ENCODE results near the gene FBXL14.
A peak's percentile ranks its signal among the peaks of the same experiment; 100 is the strongest.
"Not testable (repeated sequence)": the region's sequence is repeated elsewhere in the genome, so short reads cannot be mapped to it uniquely, and the experiment has no call there.

The FBXL14 gene

DNA sequence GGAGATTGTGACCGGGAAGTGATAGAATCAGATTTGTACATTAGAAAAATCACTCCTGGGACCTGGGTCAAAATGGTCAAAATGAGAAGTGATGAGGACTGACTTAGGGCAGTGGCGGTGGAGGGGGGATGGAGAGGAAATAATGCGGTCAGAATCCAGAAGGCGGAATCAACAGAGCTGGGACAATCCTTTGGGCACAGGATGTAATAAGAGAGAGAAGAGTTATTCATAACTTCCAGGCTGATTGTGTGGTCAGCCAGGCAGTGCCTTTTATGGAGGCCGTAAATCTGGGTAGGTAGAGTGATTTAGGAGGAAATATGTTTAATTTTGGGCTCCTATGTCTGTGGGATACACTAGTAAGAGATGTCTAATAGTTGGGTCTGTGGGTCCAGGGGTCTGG lies 21.6 kb downstream of the FBXL14 start:
- DNase-seq (ENCODE audit: low read depth in 2 of 2), result no peak

DNA sequence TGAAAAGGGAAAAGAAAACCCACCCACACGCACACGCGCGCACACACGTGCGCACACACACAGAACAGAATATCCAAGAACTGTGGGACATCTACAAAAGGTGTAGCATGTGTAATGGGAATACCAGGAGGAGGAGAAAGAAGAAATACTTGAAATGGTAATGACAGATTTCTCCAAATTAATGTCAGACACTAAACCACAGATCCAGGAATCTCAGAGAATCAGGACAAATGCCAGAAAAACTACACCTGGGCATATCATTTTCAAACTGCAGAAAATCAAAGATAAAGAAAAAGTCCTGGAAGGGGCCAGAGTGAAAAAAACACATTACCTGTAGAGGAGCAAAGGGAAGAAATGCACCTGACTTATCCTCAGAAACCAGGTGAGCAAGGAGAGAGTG lies 26.5 kb downstream of the FBXL14 start:
- DNase-seq (ENCODE audit: low read depth in 2 of 2), result no peak

DNA sequence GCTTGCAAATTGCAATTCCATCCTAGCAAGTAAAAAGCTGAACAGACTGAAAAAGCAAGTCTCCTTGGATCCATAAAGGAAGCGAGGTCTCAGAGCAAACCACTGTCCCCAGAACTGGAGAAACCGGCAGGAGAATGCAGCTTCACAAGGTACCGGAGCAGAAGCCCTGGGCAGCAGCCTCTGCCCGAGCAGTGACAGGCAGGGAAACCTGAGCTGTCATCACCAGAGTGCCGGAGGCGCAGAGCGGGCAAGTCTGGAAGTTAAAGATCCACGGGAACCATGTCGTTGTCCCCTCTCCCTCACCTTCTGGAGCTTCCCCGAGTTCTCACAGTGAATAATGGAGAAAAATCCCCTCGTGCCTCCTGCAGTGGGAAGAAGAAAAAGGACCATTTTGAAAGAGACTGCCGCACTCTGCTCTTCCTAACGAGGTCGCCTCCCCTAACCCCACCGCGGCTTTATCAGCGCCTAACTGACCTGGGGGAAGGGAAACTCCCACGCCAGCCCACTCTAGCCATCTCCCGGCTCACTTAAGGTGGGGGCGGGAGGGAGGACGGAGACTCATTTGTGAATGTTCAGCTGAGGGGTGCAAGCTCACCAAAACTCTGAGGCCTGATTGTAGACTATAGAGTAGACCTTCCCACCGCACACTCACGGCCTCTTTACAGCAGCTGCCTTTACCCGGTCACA lies 27.8 kb downstream of the FBXL14 start:
- no peak for DNase-seq (ENCODE audit: low read depth in 2 of 2)

DNA sequence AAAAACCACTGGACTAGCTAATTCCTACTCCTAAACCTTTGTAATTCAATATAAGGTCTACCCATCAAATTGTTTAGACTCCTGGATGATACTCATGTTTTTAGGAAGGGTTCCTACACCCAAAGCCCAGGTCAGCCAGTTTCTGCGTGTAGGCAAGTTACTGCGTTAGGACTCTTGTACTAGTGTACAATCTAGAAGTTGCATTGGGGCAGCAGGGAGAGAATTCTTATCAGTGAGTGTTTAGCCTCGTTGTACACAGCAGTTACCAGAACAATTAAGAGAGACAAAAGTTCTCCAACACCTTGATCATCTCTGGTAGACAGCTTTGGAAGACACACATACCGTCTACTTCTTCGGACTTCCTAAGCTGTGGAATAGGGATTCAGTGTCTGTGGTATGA lies 29.2 kb downstream of the FBXL14 start:
- DNase-seq (ENCODE audit: low read depth in 2 of 2), result no peak

DNA sequence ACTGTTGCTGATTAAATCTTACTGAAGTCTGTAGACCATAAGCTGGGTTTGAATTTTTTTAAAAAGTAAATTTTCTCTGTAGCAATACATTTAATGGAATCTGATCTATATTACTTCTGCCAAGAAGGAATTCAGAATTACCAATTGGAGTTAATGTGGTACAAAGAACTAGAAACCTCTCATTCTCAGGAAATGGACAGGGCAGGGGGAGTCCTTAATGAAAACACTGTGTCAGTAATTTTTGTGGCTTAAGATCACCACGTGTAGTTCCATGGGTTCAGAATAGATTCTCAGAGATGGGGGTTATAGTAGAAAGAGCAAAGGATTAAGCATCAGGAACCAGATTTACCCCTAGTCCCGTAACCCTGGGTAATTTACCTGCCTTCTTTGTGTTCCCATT lies 30.3 kb downstream of the FBXL14 start:
- DNase-seq (ENCODE audit: low read depth in 2 of 2), result no peak

DNA sequence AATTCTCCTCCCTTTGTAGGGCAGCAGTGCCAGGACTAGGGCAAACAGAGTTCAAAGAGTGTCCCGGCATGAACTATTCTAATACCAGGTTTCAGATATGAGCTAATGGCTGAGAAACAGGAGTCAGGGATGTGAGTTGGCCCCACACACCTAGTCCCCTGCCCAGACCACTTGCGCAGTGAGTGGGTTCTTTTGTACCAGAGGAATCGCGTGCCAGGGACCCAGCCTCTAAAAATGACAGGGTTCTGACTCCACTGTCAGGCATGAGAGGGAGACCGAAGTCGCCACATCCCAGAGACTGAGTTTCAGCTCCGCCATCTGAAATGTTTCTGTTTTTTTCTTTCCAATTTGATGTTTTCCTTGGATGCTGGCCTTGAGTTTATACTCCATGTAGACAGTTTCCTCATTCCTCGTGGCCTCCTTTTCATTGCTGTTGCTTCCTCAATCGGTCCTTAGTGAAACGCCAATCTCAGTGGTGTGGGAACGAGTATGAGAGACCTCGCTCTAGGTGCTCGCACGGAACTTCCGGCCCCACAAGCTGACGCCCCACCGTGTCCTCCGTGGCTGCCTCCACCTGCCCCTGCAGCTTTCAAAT lies 31.5 kb downstream of the FBXL14 start:
- no peak for DNase-seq (ENCODE audit: low read depth in 2 of 2)

DNA sequence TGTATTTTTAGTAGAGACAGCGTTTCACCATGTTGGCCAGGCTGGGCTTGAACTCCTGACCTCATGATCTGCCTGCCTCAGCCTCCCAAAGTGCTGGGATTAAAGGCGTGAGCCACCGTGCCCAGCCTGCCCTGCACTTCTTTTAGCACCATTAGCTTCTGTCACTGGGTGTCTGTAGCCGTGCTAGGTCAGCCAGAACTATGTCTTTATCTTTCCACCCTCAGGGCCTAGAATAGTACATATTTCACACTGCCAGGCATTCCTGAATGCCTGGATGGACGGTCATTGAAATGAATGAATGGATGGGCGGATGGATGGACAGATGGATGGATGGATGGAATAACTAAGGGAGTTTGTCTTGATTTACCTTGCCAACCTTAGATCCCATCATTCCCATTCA lies 33.7 kb downstream of the FBXL14 start:
- no peak for DNase-seq (ENCODE audit: low read depth in 2 of 2)

DNA sequence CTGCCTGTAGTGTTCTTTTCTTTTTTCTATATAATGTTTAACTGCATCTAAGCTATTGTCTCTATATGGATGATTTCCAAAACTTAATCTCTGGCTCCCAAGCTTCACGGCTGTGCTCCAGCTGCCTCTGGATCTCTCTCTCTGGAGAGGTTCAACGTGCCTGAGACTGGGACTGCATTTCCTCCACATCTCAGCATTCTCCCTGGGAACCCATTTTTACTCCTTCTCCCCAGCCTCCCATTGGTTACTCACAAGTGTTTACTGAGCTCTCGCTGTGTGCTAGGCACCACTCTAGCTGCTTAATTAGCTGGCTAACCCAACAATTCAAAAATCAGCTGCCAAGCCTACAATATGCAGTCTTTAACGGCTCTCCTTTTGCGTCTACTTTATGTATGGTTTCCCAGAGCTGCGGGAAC lies 34.7 kb downstream of the FBXL14 start:
- no peak for DNase-seq (ENCODE audit: low read depth in 2 of 2)

DNA sequence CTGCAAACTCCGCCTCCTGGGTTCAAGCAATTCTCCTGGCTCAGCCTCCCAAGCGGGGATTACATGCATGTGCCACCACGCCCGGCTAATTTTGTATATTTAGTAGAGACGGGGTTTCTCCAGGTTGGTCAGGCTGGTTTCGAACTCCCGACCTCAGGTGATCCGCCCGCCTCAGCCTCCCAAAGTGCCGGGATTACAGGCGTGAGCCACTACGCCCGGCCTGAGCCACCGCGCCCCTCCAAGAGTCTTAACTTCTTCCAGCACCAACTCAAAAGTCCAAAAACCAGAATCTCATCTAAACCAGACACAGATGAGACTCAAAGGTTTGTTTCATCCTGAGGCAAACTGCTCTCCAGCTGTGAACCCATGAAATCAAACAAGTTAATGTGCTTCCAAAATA lies 36.3 kb downstream of the FBXL14 start:
- not testable (repeated sequence) for DNase-seq (ENCODE audit: low read depth in 2 of 2)

DNA sequence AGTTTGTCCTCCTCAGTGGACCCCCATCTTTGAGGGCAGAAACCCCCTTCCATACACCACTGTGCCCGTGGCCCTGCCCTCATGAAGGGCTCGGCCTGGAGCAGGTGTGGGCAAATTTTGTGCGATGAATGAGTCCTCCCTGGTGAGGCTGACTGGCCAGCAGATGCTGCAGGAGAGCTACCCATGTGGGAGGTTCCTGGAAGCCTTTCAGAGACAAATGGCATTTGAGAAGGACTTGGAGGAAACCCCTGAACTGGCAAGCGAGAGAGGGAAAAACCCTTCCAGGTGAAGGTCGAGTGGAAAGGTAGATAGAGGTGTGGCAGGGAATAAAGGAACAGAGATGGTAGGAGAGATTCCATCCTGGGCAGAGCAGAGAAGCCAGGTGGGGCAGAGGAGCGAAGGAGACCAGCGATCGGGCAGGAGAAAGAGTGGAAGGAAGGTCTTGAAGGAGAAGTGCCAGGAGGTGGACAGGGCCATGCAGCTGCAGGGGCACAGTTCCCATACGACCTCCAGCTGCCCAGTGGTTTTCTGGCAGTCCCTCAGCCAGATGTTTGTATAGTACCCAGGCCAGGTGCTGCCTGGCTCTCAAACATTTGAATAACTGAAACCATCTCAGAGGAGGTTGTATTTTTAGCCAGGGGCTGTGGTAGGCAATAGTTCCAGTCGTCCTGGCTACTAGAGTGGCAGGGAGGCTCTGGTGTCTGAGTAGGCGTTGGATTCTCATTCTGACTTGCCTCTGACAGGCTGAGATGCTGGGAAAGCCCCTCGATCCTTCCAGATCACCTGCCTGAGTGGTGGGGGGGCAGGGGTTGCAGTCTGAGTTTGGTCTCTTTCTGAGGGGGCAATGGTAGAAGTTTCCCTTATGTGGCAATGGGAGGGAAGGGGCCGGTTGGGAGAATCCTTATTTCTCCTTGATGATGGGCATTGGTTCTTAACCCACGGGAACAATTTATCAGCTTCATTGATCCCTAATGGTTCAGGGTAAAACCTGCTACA lies 40.1 kb downstream of the FBXL14 start:
- no peak for DNase-seq (ENCODE audit: low read depth in 2 of 2)

DNA sequence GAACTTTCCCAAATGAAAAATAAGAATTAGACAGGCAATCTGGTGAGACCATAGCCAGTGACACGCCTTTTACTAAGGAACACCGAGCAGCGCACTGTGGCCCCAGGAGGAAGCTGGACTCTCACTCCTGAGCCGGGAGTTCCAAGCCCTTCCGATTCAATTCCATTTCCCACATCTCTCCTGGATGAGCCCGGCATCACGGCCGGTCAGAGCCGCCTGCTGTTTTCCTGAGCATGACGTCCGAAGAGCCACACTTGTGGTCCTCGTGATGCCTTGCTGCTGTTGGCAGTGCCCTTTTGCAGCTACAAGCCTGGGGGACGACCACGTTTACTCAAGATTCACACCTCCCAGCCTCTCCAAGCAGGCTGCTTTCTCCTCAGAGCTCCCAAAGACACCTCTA lies 40.8 kb downstream of the FBXL14 start:
- DNase-seq (ENCODE audit: low read depth in 2 of 2), result no peak

DNA sequence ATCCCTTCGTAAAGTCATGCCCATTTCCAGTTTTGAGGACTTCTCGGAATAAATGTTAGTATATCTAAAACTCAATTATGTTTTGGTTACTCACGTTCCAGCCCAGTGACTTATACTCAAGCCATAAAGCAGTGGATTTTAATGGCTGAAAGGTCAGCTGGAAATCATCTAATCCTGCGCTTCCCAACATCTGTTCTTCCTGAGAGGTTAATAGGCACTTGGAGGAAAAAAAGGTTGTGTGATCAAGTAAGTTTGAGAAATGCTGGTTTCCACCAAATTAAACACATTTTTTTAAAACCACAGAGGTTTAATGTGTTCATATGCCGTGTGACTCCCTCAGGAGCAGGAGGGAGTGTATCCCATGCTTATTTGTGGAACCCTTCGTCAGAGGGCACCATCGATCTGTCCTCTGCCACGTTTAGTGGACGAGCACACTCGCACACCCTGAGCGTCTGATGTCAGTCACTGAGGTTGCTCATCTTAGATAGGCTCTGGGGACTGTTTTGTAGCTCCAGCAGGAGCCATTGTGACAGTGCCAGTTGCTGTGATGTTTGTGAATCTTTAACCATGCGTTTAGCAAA lies 41.4 kb downstream of the FBXL14 start:
- peak; percentile 48 to 63 for DNase-seq (ENCODE audit: low read depth in 2 of 2)

DNA sequence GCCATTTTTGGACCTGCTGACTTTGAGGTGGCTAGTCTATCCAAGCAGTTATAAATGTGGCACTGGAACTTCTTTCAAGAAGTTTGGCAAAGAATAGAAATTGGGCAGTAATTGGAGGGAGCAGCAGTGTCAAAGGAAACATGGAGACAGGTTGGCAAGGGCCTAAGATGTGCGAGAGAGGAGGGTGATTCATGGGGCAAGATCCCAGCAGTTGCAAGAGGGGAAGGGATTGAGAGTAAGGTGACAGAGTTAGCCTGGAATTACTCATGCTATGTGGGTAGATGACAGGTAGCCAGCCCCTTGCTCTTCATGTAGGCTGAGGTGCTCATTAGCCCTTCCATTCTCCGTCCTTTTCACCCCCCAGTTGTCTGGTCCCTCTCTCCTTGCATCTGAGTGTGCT lies 42.2 kb downstream of the FBXL14 start:
- DNase-seq (ENCODE audit: low read depth in 2 of 2), result no peak

DNA sequence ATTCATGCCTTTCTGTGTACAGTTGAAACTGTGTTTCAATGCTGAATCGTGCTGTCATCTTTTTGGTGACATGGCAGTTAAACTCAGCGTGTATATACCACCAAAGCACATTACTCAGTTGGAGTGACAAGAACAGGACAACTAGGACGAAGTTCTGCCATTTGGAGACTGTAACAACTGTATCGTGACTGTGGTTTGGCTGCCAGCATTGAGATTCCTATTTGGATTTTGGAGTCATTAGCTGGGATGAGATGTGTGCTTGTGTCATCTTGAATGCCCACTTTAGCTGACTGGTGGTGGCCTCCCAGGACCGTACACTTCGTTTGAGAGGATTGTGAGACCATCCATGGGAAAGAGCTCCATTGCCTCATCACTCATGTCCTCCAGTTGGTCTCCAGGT lies 42.9 kb downstream of the FBXL14 start:
- no peak for DNase-seq (ENCODE audit: low read depth in 2 of 2)

DNA sequence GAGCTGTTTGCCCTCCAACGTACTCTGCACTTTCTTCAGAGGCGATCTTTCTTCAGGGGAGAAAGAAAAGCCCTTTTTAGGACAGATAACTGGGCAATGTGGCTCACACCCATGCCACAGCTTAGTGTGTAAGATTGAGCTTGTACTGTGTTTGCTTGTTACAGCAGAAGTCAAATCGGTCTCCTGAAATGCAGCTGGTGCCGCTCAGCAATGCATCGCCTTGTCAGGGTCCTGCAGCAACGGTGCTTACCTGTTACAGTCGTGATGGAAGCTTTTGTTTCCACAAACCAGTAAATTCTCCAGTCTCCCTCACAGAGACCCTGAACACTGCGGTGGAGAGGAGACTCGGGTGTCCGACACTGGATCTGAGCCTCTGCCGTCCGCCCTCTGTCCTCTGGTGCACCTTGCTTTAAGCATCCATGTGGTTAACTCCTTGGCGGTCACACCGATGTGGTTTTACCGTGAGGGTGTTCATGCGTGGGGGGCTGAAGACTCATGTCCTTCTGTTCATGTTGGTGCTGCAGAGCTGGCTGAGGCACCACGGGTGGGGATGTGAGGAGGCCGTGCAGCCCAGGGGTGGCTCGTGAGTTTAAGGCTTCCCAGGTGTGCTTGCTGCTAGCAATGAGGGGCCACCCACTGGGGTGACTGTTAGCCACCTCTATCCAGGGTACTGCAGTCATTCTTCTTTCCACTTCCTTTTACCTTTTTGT lies 47.3 kb downstream of the FBXL14 start:
- no peak for DNase-seq (ENCODE audit: low read depth in 2 of 2)

DNA sequence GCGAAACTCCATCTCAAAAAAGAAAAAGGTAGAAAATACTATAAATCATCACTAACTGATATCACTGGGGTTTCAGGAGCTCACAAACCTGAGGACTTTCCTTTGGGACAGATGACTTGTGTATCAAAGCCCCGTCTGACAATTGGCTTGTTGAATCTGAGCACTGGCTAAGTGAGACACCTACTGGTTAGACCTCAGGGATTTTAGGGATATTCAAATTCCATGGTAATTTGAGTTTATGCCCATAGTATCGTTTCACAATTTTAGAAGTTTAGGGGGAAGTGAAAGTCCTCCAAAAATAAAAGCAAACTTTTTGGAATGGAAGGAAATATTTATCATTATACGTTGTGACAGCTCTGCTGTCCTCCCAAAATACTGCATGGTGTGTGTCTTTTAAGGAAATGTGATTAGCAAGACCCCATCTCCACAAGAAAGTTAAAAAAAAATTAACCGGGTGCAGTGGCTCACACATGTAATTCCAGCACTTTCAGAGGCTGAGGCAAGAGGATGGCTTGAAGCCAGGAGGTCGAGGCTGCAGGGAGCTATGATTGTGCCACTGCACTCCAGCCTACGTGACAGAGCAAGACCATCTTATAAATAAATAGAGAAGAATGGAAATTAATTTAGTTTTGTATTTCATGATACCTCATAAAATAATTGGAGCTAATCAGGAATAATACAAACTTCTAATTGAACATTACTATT lies 49.2 kb downstream of the FBXL14 start:
- DNase-seq (ENCODE audit: low read depth in 2 of 2), result no peak

DNA sequence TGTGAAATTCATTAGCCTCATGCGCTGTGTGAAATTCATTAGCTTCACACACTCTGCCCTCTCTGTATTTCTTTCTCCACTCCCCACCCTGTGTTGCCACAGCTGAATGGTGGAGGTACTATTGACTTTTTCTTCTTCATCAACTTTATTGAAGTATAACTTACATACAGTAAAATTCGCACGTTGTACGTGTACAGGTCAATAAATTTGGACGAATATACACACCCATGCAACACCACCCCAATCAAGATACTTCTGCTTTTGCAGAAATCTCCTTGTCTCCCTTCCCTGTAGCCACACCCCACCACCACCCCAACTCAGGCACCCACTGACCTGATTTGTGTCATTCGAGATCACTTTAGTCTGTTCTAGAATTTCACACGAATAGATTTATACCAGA lies 51.8 kb downstream of the FBXL14 start:
- DNase-seq (ENCODE audit: low read depth in 2 of 2), result no peak

DNA sequence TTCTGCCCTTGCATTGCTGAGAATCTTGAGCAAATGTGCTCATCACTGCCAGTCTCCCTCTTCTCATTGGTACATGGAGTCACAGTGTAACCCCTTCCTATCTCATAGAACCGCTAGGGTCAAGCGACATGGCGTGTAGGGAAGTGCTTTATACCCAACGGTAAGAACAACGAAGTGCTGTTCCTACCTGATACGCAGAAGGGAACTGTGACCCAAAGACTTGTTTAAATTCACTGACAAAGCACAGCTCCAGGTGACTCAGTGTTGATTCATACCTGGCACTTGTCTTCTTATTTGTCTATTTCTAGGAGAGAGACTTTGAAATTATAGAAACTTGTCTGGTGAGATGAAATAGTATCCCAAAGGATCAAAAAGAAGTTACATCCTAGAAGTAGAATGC lies 53.7 kb downstream of the FBXL14 start:
- DNase-seq (ENCODE audit: low read depth in 2 of 2), result no peak

DNA sequence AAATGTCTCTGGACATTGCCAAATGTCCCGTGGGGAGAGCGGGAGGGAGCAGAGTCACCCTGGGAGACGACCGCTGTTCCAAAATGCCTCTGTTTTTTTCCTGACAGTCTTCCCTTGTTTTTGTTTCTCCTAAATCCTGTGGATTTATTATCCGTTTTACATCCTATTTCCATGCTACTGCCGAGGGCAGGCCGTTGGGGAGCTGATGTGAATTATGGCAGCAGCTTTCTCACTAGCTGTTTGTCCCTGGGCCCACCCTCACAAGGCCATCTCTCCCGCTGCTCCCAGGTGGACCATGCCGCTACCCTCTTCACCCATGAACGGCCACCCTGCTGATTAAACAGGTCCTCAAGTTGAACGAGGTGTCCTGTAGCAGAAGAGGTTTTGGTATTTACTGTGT lies 55.2 kb downstream of the FBXL14 start:
- DNase-seq (ENCODE audit: low read depth in 2 of 2), result no peak

DNA sequence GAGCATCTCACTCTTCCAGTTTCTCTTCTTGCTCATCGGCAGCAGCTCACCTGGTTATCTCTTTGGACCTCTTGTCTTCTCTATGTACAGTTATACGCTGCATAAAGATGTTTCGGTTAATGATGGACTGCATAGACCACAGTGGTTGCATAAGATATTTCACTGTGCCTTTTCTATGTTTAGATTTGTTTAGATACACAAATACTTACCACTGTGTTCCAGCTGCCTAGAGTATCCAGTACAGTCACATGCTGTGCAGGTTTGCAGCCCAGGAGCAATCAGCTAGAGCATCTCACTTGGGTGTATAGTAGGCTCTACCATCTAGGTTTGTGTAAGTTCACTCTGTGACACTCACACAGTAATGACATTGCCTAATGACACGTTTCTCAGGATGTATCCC lies 57.6 kb downstream of the FBXL14 start:
- DNase-seq (ENCODE audit: low read depth in 2 of 2), result no peak

DNA sequence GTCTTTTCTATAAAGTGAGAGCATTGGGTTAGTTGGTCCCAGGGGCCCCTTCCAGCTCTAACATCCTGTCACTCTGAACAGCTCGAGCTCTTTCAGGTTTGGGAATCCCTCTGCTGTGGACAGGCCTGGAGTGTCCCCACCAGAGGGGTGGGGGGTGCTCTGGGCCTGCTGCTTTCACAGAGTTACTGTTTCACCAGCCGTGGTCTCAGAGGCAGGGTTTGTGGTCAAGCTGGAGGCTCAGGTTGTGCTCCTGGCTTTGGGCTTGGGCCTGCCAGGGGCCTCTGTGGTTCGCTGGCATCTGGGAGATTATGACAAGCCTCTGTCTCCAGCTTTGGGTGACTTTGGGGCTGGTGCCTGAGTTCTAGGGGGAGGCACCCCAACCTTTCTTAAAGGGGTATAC lies 59.6 kb downstream of the FBXL14 start:
- DNase-seq (ENCODE audit: low read depth in 2 of 2), result no peak
